Measurements from ENCODE around the gene FGF11.
"Not testable (repeated sequence)": the region's sequence is repeated elsewhere in the genome, so short reads cannot be mapped to it uniquely, and the experiment has no call there.

FGF11 gene

GRCh38 chr17:7460850-7461660 lies 21.7 kb downstream of the FGF11 start:
- DNase-seq (ENCODE audit: low read depth in 3 of 3) = no peak

- DNase-seq (ENCODE audit: low read depth in 3 of 3) = no peak
Measured at GRCh38 chr17:7462474-7463371, 23.4 kb downstream of the FGF11 start.

- no peak for DNase-seq (ENCODE audit: low read depth in 3 of 3)
Measured at GRCh38 chr17:7463372-7463846, 24.1 kb downstream of the FGF11 start.

- DNase-seq (ENCODE audit: low read depth in 3 of 3) = no peak
Measured at GRCh38 chr17:7464081-7464480, 24.8 kb downstream of the FGF11 start.

GRCh38 chr17:7465597-7466275 lies 26.4 kb downstream of the FGF11 start:
- DNase-seq (ENCODE audit: low read depth in 3 of 3) = no peak

- DNase-seq (ENCODE audit: low read depth in 3 of 3) = no peak
Measured at GRCh38 chr17:7466318-7466638, 27.0 kb downstream of the FGF11 start.

- DNase-seq (ENCODE audit: low read depth in 3 of 3) = no peak
Measured at GRCh38 chr17:7466639-7467341, 27.5 kb downstream of the FGF11 start.

- DNase-seq (ENCODE audit: low read depth in 3 of 3) = no peak
Measured at GRCh38 chr17:7467498-7467897, 28.2 kb downstream of the FGF11 start.

- no peak for DNase-seq (ENCODE audit: low read depth in 3 of 3)
Measured at GRCh38 chr17:7468290-7468689, 29.0 kb downstream of the FGF11 start.

- DNase-seq (ENCODE audit: low read depth in 3 of 3) = no peak
Measured at GRCh38 chr17:7468804-7469389, 29.6 kb downstream of the FGF11 start.

- DNase-seq (ENCODE audit: low read depth in 3 of 3) = not testable (repeated sequence)
Measured at GRCh38 chr17:7469843-7470242, 30.5 kb downstream of the FGF11 start.

GRCh38 chr17:7470457-7470973 lies 31.2 kb downstream of the FGF11 start:
- not testable (repeated sequence) for DNase-seq (ENCODE audit: low read depth in 3 of 3)

GRCh38 chr17:7471729-7472128 lies 32.4 kb downstream of the FGF11 start:
- no peak for DNase-seq (ENCODE audit: low read depth in 3 of 3)

GRCh38 chr17:7474767-7475166 lies 35.5 kb downstream of the FGF11 start:
- not testable (repeated sequence) for DNase-seq (ENCODE audit: low read depth in 3 of 3)

GRCh38 chr17:7475764-7476422 lies 36.6 kb downstream of the FGF11 start:
- DNase-seq (ENCODE audit: low read depth in 3 of 3) = no peak

- DNase-seq (ENCODE audit: low read depth in 3 of 3) = no peak
Measured at GRCh38 chr17:7476494-7476893, 37.2 kb downstream of the FGF11 start.

- no peak for DNase-seq (ENCODE audit: low read depth in 3 of 3)
Measured at GRCh38 chr17:7476951-7477350, 37.6 kb downstream of the FGF11 start.

GRCh38 chr17:7477392-7478275 lies 38.3 kb downstream of the FGF11 start:
- no peak for DNase-seq (ENCODE audit: low read depth in 3 of 3)

Measured in stimulated activated CD4-positive, alpha-beta T cell treated with anti-CD3 and anti-CD28 coated beads, TNF-alpha, amount 100 ng/mL, for 4 hours (primary cell).